GM12891 (cell line): ENCODE measurements around the gene ZNF148.

Experiments
- PAX5 ChIP-seq: IDR thresholded peaks from 2 replicates; pipeline ENCODE4 v1.6.1; 2011; ENCODE audit warnings: low read length, moderate library complexity, mild to moderate bottlenecking; ENCODE audit not compliant: insufficient read depth, severe bottlenecking
- POLR2A ChIP-seq: IDR thresholded peaks from 2 replicates; pipeline ENCODE4 v1.6.1; 2011; ENCODE audit warnings: low read depth, low read length, control low read depth
- POLR2AphosphoS5 ChIP-seq: IDR thresholded peaks from 2 replicates; pipeline ENCODE4 v1.6.1; 2011; ENCODE audit warnings: low read depth, low read length, control low read depth
- SPI1 ChIP-seq: IDR thresholded peaks from 2 replicates; pipeline ENCODE4 v1.6.1; 2011; ENCODE audit warnings: low read depth, low read length, control low read depth
- TAF1 ChIP-seq: IDR thresholded peaks from 2 replicates; pipeline ENCODE4 v1.6.1; 2011; ENCODE audit warnings: low read depth, low read length, control low read depth

DNA sequence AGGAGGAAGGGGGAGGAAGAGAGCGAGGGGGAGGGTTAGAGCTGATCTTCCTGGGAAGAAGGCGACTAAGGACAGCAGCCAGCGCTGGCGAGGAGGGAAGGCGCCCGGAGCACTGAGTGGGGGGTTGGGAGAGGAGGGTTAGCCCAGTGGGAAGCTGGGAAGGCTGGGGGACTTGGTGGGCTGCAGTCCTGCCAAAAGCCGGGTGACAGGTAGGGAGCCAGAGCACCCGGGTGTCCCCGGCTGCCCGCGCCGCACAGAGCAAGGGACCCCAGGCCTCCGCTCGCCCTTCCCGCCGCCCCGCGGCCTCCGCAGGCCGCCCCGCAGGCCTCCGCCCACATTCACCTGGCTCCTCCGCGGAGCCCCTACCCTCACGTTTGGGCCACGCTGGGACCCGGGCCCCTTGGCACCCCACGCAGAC, 163.0 kb downstream of the ZNF148 start:
- no peak for TF ChIP-seq POLR2AphosphoS5
- no peak for TF ChIP-seq POLR2A
- no peak for TF ChIP-seq TAF1
- no peak for TF ChIP-seq PAX5
- no peak for TF ChIP-seq SPI1
